H4 (cell line): ENCODE measurements around the gene ROBO2. TPM values are rescaled to one million over a fixed set of nuclear protein-coding genes. Genes with fewer than 3 reads are reported as not detected.

Source experiments
- DNase-seq: peaks from one replicate; pipeline ENCODE4 v3.0.0-alpha.2; 2015; ENCODE audit warnings: low spot score
- total RNA-seq: library from RNA; depleted of rRNA; stranded (reverse); fragments of >200 nt; shearing (Covaris generic); gene quantifications from 2 replicates; pipeline ENCODE4 v1.2.3, GENCODE V29; 2014

ROBO2 gene
- total RNA-seq, 1 experiment from 2014 or later: 7.5 TPM

GRCh38 chr3:77259694-77260093, 219.8 kb downstream of the ROBO2 start:
- DNase-seq: no peak

GRCh38 chr3:77262361-77262760, 222.5 kb downstream of the ROBO2 start:
- no peak for DNase-seq

- no peak for DNase-seq
These were observed 227.7 kb downstream of the ROBO2 start for GRCh38 chr3:77267589-77267988.

DNA sequence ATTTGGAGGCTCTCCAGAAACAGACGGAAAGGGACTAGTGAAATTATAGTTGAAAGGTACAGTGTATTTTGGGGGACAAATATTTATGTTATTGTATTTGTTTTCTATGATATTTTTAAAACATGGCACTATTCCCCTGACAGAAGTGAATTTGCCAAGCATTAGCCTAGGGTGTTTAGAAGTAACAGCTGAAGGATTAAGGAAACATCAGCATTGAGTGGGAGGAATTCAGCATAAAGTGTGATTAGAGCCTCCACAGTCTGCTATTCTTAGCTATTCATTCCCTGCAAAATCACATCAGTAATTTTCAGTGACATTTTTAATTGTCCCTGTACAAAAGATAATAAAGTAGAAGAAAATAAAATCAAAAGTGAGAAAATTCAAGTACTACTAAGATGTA, 231.4 kb downstream of the ROBO2 start:
- DNase-seq: no peak

DNA sequence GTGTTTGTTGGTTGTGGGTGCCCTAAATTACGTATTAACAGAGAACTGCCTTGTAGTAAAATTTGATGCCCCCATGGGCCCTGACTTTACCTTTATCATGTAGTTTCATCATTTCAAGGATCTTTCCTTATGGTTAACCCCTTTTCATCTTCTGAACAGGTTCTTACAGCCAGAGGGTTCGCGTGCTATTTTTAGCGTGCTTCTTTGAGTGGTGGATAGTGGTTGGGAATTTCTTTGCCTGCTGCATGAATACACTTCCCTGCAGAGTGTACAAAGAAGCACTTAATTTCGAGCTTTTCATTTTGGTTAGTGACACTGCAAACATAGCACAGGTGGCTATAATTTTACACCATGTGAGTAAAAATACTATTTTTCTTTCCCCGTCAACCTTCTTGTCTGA, 231.8 kb downstream of the ROBO2 start:
- no peak for DNase-seq

DNA sequence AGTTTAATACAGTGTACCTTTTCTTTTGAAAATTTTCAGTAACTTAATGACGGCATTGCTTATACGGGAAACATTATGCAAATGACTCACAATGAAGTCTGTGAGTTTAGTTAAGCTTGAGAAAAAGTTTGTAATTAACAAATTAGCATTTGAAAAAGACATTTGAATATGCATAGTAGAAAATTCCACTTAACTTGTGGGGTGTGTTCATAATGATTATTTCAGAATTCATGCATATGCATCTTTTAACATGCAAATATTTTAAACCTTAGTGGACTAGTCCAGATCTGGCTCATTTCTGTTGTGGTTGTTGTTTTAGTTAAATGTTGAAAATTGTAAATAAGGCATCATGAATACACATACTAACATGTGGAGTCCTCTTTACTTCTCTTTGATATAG, 239.4 kb downstream of the ROBO2 start:
- DNase-seq: no peak

DNA sequence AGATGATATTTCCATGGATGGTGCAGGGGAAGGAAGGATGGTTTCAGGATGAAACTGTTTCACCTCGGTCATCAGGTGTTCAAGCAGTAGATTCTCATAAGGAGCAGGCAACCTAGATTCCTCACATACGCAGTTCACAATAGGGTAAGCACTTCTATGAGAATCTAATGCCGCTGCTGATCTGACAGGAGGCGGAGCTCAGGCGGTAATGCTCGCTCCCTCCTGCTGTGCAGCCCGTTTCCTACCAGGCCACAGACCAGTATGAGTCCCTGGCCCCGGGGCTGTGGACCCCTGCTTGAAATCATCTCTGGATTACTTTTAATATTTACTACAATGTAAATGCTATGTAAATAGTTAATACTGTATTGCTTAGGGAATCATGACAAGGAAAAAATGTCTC, 241.8 kb downstream of the ROBO2 start:
- no peak for DNase-seq

DNA sequence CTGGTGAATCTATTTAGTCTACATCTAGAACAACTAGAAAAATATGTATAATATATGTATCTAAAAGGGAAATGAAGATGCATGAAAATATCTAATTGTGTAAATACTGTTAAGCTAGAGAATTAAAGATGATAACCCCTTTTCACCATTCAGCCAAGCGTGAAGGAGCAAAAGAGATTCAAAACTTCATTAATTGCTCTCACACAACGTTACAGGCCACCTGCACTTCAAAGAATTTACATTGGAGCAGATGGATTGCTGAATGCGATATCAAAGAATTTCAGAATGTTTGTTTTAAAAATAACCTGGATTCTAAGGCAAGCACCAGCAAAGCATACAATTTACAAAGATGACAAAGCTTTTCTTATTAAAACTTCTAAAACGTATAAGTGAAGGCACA, 243.2 kb downstream of the ROBO2 start:
- DNase-seq: no peak

- DNase-seq: no peak
These were observed 248.4 kb downstream of the ROBO2 start for GRCh38 chr3:77288348-77288747.

GRCh38 chr3:77296527-77296926, 256.6 kb downstream of the ROBO2 start:
- peak; percentile 37 for DNase-seq

GRCh38 chr3:77298417-77298816, 258.5 kb downstream of the ROBO2 start:
- no peak for DNase-seq

DNA sequence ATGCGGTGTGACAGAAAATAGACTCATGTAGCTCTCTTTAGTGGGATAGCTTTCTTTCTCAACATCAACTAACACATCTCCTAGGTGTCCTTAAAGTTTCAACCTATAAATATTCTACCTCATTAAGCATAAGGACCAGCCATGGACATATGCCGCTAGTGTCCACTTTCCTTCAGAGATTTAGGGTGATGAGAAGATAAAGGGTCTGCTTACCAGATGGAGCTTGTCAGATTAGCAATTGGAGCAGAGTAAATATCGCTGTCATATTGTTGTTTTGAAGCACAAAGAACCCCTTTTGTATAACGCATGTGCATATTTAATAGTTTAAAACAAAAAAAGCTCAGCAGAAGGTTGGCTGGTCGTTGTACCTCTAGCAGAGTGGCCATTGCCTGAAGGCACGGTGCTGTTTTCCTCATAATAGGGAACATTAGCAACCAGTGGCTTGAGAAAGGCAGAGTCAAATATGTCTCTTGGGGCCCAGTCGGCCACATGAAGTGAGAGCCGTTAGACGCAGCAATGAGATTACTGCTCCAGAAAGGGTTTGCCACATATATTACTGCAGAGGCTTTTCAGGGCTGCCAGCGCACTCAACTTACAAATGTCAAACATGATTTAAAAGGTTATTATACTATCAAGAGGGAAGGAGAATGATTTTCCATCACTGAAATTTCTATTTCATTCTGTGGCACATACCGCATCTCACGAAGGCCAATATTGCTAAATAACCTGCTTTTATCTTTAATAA, 264.2 kb downstream of the ROBO2 start:
- no peak for DNase-seq

- no peak for DNase-seq
These were observed 264.8 kb downstream of the ROBO2 start for GRCh38 chr3:77304700-77305021.

GRCh38 chr3:77309460-77309859, 269.6 kb downstream of the ROBO2 start:
- DNase-seq: no peak

DNA sequence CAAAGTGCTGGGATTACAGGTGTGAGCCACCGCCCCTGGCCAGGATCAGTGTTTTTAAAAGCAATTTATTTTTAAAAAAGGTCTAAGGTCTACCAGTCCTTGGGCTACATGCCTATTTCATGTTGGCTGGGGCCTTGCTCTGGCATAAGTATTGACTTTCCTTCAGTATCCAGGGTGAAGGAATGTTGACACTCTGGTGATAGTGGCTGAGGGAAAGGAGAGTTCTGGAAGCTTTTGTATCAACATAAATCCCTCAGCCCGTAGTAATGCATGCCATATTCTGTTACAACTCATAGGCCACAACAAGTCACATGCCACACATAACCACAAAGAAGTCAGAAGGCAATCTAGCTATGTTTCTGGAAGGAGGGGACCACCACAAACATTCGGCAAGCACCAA, 273.9 kb downstream of the ROBO2 start:
- DNase-seq: no peak

GRCh38 chr3:77319711-77320110, 279.8 kb downstream of the ROBO2 start:
- DNase-seq: peak; percentile 10

GRCh38 chr3:77320514-77320913, 280.6 kb downstream of the ROBO2 start:
- peak; percentile 12 for DNase-seq

GRCh38 chr3:77321646-77322045, 281.7 kb downstream of the ROBO2 start:
- no peak for DNase-seq

GRCh38 chr3:77323626-77324025, 283.7 kb downstream of the ROBO2 start:
- DNase-seq: no peak

- no peak for DNase-seq
These were observed 284.2 kb downstream of the ROBO2 start for GRCh38 chr3:77324105-77324504.

DNA sequence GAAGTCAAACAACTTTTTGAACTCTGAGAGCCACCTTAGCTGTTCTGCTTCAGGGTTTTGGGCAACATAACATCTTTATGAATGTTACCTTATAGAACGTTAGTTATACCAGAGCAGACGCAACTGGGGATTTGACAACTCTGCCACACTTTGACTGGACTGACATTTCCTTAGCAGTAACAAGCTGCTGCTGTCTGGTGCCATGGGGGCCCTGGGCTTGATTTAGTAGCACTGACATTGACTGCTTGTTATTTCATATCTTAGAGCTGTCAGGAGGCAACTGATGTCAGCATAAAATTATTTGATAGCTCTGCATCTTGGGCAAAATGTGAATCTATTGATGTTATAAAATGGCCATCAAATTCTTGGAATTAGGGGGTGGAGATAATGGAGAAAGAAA, 285.4 kb downstream of the ROBO2 start:
- DNase-seq: no peak

DNA sequence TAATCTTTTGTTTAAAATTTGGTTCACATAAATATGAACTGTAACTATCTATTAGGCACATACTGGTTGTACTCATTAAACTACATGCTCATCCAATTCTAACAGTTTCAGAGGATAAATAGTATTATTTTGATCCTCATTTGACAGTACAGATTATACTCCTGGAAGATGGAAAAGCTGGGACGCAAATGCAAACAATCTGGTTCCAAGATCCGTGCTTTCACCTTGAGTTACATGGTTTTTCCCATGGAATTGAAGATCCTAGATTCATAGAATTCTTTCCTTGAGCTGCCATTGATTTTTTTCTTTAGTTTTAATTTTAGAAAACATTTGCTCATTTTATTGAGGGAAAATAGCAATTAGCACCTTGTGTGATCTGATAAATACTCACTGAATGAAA, 285.8 kb downstream of the ROBO2 start:
- DNase-seq: no peak

- no peak for DNase-seq
These were observed 286.7 kb downstream of the ROBO2 start for GRCh38 chr3:77326586-77326985.

DNA sequence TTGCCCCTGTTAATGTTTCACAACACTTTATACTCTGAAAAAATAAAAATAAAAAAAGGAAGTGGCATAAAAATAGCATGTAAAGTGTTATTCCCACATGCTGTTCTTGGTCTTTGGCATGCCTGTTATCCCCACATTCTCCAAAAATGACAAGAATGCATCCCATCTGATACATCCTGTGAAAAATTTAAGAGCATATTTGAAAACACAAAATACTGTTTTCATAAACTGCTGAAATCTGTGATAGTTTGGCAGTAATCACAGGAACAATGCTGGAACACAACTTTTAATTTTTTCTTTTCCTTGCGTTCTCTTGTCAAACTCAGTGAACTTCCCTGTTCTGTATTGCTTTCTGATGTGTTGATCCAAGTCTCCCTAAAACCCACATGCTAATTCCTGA, 288.8 kb downstream of the ROBO2 start:
- no peak for DNase-seq
